ENCODE data around the gene NHS. TPM values are rescaled to one million over a fixed set of nuclear protein-coding genes. Genes with fewer than 3 reads are reported as not detected.

The NHS gene
- polyA plus RNA-seq, 2 of the 4 experiments (the other 2 are of a cell fraction), result 3.6 to 5.0 TPM

DNA sequence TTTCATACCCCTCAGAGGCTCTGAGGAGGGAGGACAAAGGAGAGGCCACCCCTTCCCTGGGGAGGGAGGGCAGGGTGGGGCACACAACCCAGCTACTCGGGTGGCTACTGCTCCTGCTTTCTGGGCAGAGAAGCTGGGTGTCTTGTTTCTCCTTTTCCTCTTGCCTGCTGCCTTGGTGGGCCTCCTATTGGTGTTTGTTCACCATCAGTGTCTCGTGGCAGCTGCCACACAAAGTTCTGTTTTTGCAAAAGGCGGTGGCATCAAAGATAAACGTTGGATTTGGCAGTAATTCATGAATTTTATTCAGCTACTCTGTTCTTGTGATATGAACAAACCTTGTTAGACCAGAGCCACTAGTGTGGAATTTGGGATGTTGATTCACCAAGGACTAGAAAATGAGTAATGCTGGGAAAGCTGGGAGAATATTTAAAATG is 209.3 kb downstream of the NHS start:
- WGBS (ENCODE audit: missing lambda C conversion rate), result 11% methylated on average over 3 of the region's 4 CpGs
- DNase-seq (ENCODE audit: low read depth in 1 of 2, low spot score in 1 of 2), result peak in 1 of 2 experiments; percentile 21
- POLR2A ChIA-PET, result no interaction called here
- 0 out of 5 replicates have a peak, but pooled peaks of 1 of the 2 experiments have one; percentile 23 for TF ChIP-seq EP300 (IDR thresholded peaks at IDR 0.05)
- TF ChIP-seq ZSCAN20 (CRISPR knock-in tag; IDR thresholded peaks at IDR 0.05), result no peak
- peak; percentile 28; the same call in 1 of the 2 replicates for TF ChIP-seq JUNB (IDR thresholded peaks at IDR 0.05)
- H3K4me1 ChIP-seq, result peaks cover 56% of the 10 kb centered on the region
- peak overlapping the region; percentile 78 for H3K4me2 ChIP-seq
- FAIRE-seq, result peak; percentile 94
- no peak overlapping the region for H3K4me3 ChIP-seq
- no peaks in the 10 kb centered on the region for H3K9me3 ChIP-seq
- peak; percentile 48 to 55; a peak in 4 of 6 replicates for ATAC-seq
- CTCF ChIA-PET, result interaction anchor here (0.8 to 1.3 kb wide), 5 partner anchors 9 to 341 kb away, joined by 3 to 4 read pairs (median 3); no protein-coding TSS in a partner anchor
- peak overlapping the region; percentile 68 to 69 for H3K27ac ChIP-seq

DNA sequence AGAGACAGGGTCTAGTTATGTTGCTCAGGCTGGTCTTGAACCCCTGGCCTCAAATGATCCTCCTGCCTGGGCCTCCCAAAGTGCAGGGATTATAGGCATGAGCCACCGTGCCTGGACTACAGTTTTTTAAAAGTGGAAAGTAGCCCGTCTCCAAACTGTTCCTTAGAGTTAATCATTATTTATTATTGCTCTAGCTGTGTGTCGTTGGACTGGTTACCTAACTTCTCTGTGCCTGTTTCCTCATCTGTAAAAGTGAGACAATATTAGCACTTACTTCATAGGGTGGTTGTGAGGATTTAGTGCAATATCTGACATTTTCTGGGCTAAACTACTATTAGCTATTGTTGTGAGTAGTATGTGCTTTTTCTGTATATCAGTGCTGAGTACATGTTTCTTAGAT is 210.0 kb downstream of the NHS start:
- ChIA-PET CTCF (interaction anchor here (1.0 to 1.3 kb wide), 5 partner anchors 10 to 342 kb away, joined by 3 to 4 read pairs (median 3); no protein-coding TSS in a partner anchor), POLR2A (no interaction called here)
- TF ChIP-seq ZFP36 (IDR thresholded peaks at IDR 0.05; ENCODE audit: borderline replicate concordance, partially characterized antibody), result peak; percentile 27
- TF ChIP-seq FOSL2 (IDR thresholded peaks at IDR 0.05), result no peak
- no peak for TF ChIP-seq FOSL2 (CRISPR knock-in tag; IDR thresholded peaks at IDR 0.05)
- peak overlapping the region in 1 of 2 experiments; percentile 68; a peak in 3 of 6 replicates for H3K27ac ChIP-seq
- ATAC-seq, result no peak
- no peaks in the 10 kb centered on the region for H3K9me3 ChIP-seq
- 53% methylated on average over 3 of the region's 3 CpGs for WGBS (ENCODE audit: missing lambda C conversion rate)
- peak; percentile 32 for FAIRE-seq
- peaks cover 56% of the 10 kb centered on the region for H3K4me1 ChIP-seq
- DNase-seq (ENCODE audit: low read depth in 1 of 2, low spot score in 1 of 2), result no peak
- H3K4me3 ChIP-seq, result no peak overlapping the region
- H3K4me2 ChIP-seq, result peak overlapping the region; percentile 78

DNA sequence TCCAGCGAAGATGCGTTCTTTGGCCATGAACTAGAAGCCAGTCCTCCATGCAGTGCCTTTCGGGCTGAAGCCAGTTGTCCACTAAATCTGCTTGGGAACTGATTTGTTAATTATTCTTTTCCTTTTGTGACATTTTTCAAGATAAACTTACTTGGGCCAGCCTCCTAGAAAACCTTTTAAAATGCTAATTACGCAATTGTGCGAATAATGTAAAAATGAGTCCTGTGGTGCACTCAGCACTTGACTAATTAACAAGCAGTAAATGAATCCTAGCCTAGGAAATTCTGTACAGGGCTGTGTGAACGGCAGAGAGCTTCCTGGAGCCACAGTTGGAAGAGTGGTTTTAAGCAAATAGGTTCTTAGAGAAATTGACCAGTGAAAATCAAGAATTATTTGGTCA is 212.4 kb downstream of the NHS start:
- ChIA-PET CTCF (interaction anchor here (1.8 kb wide), 1 partner anchor 345 kb away, joined by 4 read pairs; no protein-coding TSS in a partner anchor), POLR2A (no interaction called here)
- H3K4me1 ChIP-seq, result peaks cover 62% of the 10 kb centered on the region
- H3K4me3 ChIP-seq, result no peak overlapping the region
- DNase-seq (ENCODE audit: low read depth in 1 of 2, low spot score in 1 of 2) (no peak), FAIRE-seq (no peak), ATAC-seq (no peak)
- TF ChIP-seq, protein P1, sequence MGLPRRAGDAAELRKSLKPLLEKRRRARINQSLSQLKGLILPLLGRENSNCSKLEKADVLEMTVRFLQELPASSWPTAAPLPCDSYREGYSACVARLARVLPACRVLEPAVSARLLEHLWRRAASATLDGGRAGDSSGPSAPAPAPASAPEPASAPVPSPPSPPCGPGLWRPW (IDR thresholded peaks at IDR 0.05), result no peak
- peak; percentile 21 to 24; a peak in 2 of 4 replicates for TF ChIP-seq CEBPB (IDR thresholded peaks at IDR 0.05)
- TF ChIP-seq RAD21 (conservative IDR thresholded peaks at IDR 0.05 in 1 of 2, IDR thresholded peaks at IDR 0.05 in 1 of 2), result no peak
- no peak for TF ChIP-seq ZNF302 (CRISPR knock-in tag; IDR thresholded peaks at IDR 0.05)
- TF ChIP-seq RNF2 (IDR thresholded peaks at IDR 0.05; ENCODE audit: borderline replicate concordance, low read depth), result no peak
- TF ChIP-seq SMC3 (IDR thresholded peaks at IDR 0.05), result no peak
- no peaks in the 10 kb centered on the region for H3K9me3 ChIP-seq
- H3K27ac ChIP-seq, result peak overlapping the region in 1 of 2 experiments; percentile 68; a peak in 3 of 6 replicates
- H3K4me2 ChIP-seq, result no peak overlapping the region
- 89% methylated on average over 6 of the region's 6 CpGs for WGBS (ENCODE audit: missing lambda C conversion rate)

DNA sequence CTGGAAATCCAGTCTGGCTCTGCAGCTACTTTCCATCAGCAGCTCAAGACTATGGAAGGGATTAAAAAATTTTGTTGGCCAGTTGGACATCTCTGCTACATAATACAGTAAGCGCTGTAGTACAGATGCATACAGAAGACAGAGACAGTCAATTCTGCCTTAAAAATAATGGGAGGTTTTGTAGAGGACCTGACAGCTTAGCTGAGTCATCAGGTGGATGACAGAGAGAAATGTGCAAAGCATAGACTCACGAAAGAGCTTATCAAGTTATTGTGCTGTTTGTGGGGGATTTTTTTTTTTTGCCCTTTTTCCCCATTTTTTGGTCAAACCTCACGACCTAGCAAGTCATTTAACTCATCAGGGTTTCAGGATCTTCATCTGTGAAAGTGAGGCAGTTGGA is 213.3 kb downstream of the NHS start:
- Histone ChIP-seq H3K4me3 (no peak overlapping the region), H3K27ac (peak overlapping the region in 1 of 2 experiments; percentile 68; a peak in 3 of 6 replicates), H3K9me3 (no peaks in the 10 kb centered on the region), H3K4me2 (0 out of 3 replicates have a peak overlapping the region, but pooled peaks have one; percentile 9), H3K4me1 (peaks cover 60% of the 10 kb centered on the region)
- ATAC-seq (no peak), DNase-seq (ENCODE audit: low read depth in 1 of 2, low spot score in 1 of 2) (no peak), FAIRE-seq (no peak)
- TF ChIP-seq, protein P2, sequence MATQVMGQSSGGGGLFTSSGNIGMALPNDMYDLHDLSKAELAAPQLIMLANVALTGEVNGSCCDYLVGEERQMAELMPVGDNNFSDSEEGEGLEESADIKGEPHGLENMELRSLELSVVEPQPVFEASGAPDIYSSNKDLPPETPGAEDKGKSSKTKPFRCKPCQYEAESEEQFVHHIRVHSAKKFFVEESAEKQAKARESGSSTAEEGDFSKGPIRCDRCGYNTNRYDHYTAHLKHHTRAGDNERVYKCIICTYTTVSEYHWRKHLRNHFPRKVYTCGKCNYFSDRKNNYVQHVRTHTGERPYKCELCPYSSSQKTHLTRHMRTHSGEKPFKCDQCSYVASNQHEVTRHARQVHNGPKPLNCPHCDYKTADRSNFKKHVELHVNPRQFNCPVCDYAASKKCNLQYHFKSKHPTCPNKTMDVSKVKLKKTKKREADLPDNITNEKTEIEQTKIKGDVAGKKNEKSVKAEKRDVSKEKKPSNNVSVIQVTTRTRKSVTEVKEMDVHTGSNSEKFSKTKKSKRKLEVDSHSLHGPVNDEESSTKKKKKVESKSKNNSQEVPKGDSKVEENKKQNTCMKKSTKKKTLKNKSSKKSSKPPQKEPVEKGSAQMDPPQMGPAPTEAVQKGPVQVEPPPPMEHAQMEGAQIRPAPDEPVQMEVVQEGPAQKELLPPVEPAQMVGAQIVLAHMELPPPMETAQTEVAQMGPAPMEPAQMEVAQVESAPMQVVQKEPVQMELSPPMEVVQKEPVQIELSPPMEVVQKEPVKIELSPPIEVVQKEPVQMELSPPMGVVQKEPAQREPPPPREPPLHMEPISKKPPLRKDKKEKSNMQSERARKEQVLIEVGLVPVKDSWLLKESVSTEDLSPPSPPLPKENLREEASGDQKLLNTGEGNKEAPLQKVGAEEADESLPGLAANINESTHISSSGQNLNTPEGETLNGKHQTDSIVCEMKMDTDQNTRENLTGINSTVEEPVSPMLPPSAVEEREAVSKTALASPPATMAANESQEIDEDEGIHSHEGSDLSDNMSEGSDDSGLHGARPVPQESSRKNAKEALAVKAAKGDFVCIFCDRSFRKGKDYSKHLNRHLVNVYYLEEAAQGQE (IDR thresholded peaks at IDR 0.05), result no peak
- no peak for TF ChIP-seq POLR2AphosphoS2 (conservative IDR thresholded peaks at IDR 0.05; ENCODE audit: low read length)
- CTCF ChIA-PET, result interaction anchor here (1.8 kb wide), 1 partner anchor 346 kb away, joined by 4 read pairs; no protein-coding TSS in a partner anchor
- POLR2A ChIA-PET, result no interaction called here
- whole genome bisulfite sequencing (ENCODE audit: missing lambda C conversion rate), result 41% methylated on average over 3 of the region's 3 CpGs

Measured in A549 (cell line).